Measurements from ENCODE around the gene PLXNC1.

- TF ChIP-seq CTCF (IDR thresholded peaks at IDR 0.05; ENCODE audit: low read depth, low read length, missing input control) (no peak), RAD21 (IDR thresholded peaks at IDR 0.05) (no peak), GABPA (IDR thresholded peaks at IDR 0.05 in 1 of 2, conservative IDR thresholded peaks at IDR 0.05 in 1 of 2) (no peak)
- TF ChIP-seq, protein P1, sequence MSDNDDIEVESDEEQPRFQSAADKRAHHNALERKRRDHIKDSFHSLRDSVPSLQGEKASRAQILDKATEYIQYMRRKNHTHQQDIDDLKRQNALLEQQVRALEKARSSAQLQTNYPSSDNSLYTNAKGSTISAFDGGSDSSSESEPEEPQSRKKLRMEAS (IDR thresholded peaks at IDR 0.05), result no peak
Measured at GRCh38 chr12:94286583-94287244, 138.3 kb downstream of the PLXNC1 start.
